ENCODE results near the gene LUM. TPM values are rescaled to one million over a fixed set of nuclear protein-coding genes. Genes with fewer than 3 reads are reported as not detected.

The LUM gene
- total and polyA plus RNA-seq, 10 donors: 2.6 to 52.5 (median 7.6) TPM

DNA sequence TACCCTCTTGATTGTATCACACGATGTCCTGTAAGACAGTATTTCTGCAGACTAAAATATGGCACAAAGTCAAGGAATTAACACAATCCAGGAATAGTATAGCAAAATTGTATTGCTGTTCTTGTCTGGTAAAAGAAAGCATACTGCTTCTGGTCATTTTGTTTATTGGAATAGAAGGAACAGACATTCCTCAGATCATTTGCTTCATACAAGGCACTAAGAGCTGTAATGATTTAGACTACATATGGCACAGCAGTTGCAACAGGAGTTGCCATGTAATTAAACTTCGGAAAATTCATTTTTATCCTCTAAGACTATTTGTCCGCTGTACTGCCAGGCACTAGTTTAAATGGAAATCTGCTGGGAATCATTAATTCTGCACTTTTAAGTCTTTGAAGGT, 45.9 kb downstream of the LUM start:
- Histone ChIP-seq H3K27me3 (replicated peaks in 1 of 7) (no peaks in the 10 kb centered on the region), H3K4me1 (no peaks in the 10 kb centered on the region), H3K36me3 (no peaks in the 10 kb centered on the region), H3K9me3 (no peaks in the 10 kb centered on the region), H3K4me3 (no peak overlapping the region), H3K27ac (no peak overlapping the region)
- intact Hi-C loops (cut with DNase I; ENCODE audit: low total_unique reads): no loop called here
- TF ChIP-seq POLR2A (IDR thresholded peaks at IDR 0.05) (no peak), POLR2AphosphoS5 (IDR thresholded peaks at IDR 0.05) (no peak)
- TF ChIP-seq, protein P1, sequence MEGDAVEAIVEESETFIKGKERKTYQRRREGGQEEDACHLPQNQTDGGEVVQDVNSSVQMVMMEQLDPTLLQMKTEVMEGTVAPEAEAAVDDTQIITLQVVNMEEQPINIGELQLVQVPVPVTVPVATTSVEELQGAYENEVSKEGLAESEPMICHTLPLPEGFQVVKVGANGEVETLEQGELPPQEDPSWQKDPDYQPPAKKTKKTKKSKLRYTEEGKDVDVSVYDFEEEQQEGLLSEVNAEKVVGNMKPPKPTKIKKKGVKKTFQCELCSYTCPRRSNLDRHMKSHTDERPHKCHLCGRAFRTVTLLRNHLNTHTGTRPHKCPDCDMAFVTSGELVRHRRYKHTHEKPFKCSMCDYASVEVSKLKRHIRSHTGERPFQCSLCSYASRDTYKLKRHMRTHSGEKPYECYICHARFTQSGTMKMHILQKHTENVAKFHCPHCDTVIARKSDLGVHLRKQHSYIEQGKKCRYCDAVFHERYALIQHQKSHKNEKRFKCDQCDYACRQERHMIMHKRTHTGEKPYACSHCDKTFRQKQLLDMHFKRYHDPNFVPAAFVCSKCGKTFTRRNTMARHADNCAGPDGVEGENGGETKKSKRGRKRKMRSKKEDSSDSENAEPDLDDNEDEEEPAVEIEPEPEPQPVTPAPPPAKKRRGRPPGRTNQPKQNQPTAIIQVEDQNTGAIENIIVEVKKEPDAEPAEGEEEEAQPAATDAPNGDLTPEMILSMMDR (IDR thresholded peaks at IDR 0.05 in 8 of 11, conservative IDR thresholded peaks at IDR 0.05 in 3 of 11): no peak
- 85 to 91% (median 90%) methylated on average over 3 of the region's 3 CpGs for WGBS, 5 donors
- no peak for DNase-seq

DNA sequence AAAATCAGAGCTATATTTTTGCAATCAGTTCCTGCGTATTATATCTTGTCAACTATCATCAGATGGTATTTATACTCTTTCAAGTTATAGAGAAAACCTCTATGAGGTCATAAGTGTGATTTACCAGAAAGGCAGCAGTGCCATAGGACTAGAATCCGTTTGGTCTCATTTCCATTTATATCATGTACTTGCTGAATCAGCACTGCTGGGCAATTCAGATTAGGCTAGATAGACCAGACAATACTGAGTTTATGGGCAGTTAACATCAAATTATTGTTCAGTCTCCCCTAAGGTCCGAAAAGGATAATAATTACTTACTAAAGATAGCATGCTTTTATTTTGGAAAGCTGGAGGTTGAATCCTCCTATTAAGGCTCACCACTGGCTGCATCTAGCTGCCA, 46.7 kb downstream of the LUM start:
- H3K9me3 ChIP-seq: no peaks in the 10 kb centered on the region
- no peak overlapping the region for H3K4me3 ChIP-seq
- intact Hi-C loops (cut with DNase I; ENCODE audit: low total_unique reads): no loop called here
- no peaks in the 10 kb centered on the region for H3K4me1 ChIP-seq
- H3K27ac ChIP-seq: no peak overlapping the region
- no peak for TF ChIP-seq POLR2AphosphoS5 (IDR thresholded peaks at IDR 0.05)
- TF ChIP-seq, protein P1 (IDR thresholded peaks at IDR 0.05 in 8 of 11, conservative IDR thresholded peaks at IDR 0.05 in 3 of 11): no peak
- no peak for TF ChIP-seq POLR2A (IDR thresholded peaks at IDR 0.05)
- WGBS, 5 donors: 73 to 88% (median 82%) methylated on average over 3 of the region's 3 CpGs
- H3K36me3 ChIP-seq: no peaks in the 10 kb centered on the region
- no peaks in the 10 kb centered on the region for H3K27me3 ChIP-seq (replicated peaks in 1 of 7)
- DNase-seq: no peak

DNA sequence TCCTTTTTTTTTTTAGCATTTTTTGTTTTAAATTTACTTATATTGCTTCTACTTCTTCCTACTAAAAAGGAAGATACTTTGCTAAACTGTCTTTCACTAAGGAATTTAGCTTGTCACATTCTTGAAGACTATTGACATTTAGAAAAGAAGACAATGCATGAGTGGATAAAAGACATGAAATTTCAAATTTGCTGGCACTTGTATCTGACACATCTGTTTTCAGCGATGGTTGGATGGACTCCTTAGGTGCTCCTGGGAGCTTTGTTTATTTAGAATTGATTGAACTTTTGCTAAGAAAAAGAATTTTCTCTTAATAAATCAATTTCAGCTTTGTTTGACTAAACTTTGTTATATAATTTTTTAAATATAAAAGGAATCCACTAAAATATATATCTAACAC, 50.2 kb downstream of the LUM start:
- TF ChIP-seq POLR2A (IDR thresholded peaks at IDR 0.05) (no peak), POLR2AphosphoS5 (IDR thresholded peaks at IDR 0.05) (no peak)
- TF ChIP-seq, protein P1 (IDR thresholded peaks at IDR 0.05 in 8 of 11, conservative IDR thresholded peaks at IDR 0.05 in 3 of 11): no peak
- Histone ChIP-seq H3K27me3 (replicated peaks in 1 of 7) (no peaks in the 10 kb centered on the region), H3K4me1 (no peaks in the 10 kb centered on the region), H3K9me3 (no peaks in the 10 kb centered on the region), H3K4me3 (no peak overlapping the region), H3K36me3 (no peaks in the 10 kb centered on the region), H3K27ac (no peak overlapping the region)
- intact Hi-C loops (cut with DNase I; ENCODE audit: low total_unique reads): no loop called here
- 90 to 98% (median 94%) methylated on average over 1 of the region's 1 CpG for WGBS, 5 donors
- no peak for DNase-seq

DNA sequence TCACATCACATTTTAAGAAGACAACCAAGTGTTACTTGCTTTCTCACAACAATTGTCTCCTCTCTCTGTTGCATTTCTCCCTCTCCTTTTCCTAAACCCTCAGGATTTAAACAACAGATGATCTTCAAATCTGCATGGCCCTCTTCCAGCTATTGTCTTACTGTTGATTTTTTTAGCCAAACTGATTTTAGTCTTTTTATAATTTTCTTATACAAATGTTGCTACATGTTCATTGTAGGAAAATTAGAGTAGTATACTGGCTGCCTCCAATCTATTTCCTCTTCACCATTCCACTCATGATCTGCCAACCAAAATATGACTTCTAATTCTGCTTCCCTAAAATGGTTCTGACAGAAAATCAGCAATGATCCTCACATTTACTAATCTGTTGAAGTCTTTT, 52.1 kb downstream of the LUM start:
- H3K27ac ChIP-seq: no peak overlapping the region
- H3K9me3 ChIP-seq: no peaks in the 10 kb centered on the region
- H3K36me3 ChIP-seq: no peaks in the 10 kb centered on the region
- DNase-seq: no peak
- TF ChIP-seq, protein P1 (IDR thresholded peaks at IDR 0.05 in 8 of 11, conservative IDR thresholded peaks at IDR 0.05 in 3 of 11): no peak
- TF ChIP-seq POLR2AphosphoS5 (IDR thresholded peaks at IDR 0.05) (no peak), POLR2A (IDR thresholded peaks at IDR 0.05) (no peak)
- no peak overlapping the region for H3K4me3 ChIP-seq
- H3K27me3 ChIP-seq (replicated peaks in 1 of 7): no peaks in the 10 kb centered on the region
- H3K4me1 ChIP-seq: no peaks in the 10 kb centered on the region
- intact Hi-C loops (cut with DNase I; ENCODE audit: low total_unique reads): no loop called here
